HEK293 (cell line): ENCODE data around the gene ACSF2.

Source experiments
- GLIS2 ChIP-seq: fragments of 450-650 bp; formaldehyde crosslinking; IDR thresholded peaks from 2 replicates; pipeline ENCODE4 v1.5.1; 2016; ENCODE audit warnings: missing biosample characterization, missing genetic modification characterization
- HIC1 ChIP-seq: fragments of 450-650 bp; formaldehyde crosslinking; IDR thresholded peaks from 2 replicates; pipeline ENCODE4 v1.5.1; 2016; ENCODE audit warnings: missing biosample characterization, missing genetic modification characterization
- IKZF3 ChIP-seq: fragments of 450-650 bp; IDR thresholded peaks from 2 replicates; pipeline ENCODE4 v1.5.0; 2018; ENCODE audit warnings: missing biosample characterization, mild to moderate bottlenecking, missing genetic modification characterization, moderate library complexity
- KLF17 ChIP-seq: fragments of 450-650 bp; formaldehyde crosslinking; IDR thresholded peaks from 2 replicates; pipeline ENCODE4 v1.5.1; 2016; ENCODE audit warnings: missing biosample characterization, missing genetic modification characterization
- KLF9 ChIP-seq: fragments of 450-650 bp; formaldehyde crosslinking; IDR thresholded peaks from 2 replicates; pipeline ENCODE4 v1.5.1; 2016; ENCODE audit warnings: missing biosample characterization, missing genetic modification characterization, low read depth
- OVOL3 ChIP-seq: fragments of 450-650 bp; formaldehyde crosslinking; IDR thresholded peaks from 2 replicates; pipeline ENCODE4 v1.5.1; 2016; ENCODE audit warnings: missing biosample characterization, missing genetic modification characterization
- SP3 ChIP-seq: fragments of 450-650 bp; formaldehyde crosslinking; IDR thresholded peaks from 2 replicates; pipeline ENCODE4 v1.5.1; 2016; ENCODE audit warnings: missing biosample characterization, missing genetic modification characterization
- TRIM28 ChIP-seq: IDR thresholded peaks from 2 replicates; pipeline ENCODE4 v1.6.1; 2011; ENCODE audit warnings: low read length, control low read depth, borderline replicate concordance
- ZBTB21 ChIP-seq: fragments of 450-650 bp; formaldehyde crosslinking; IDR thresholded peaks from 2 replicates; pipeline ENCODE4 v1.5.1; 2017; ENCODE audit warnings: missing biosample characterization, missing genetic modification characterization
- ZBTB48 ChIP-seq: fragments of 450-650 bp; formaldehyde crosslinking; IDR thresholded peaks from 2 replicates; pipeline ENCODE4 v1.5.1; 2016; ENCODE audit warnings: missing biosample characterization, missing genetic modification characterization
- ZBTB8A ChIP-seq: fragments of 450-650 bp; formaldehyde crosslinking; IDR thresholded peaks from 2 replicates; pipeline ENCODE4 v1.5.1; 2016; ENCODE audit warnings: missing biosample characterization, missing genetic modification characterization
- ZFHX2 ChIP-seq: fragments of 450-650 bp; formaldehyde crosslinking; conservative IDR thresholded peaks from 2 replicates; pipeline ENCODE4 v1.5.1; 2016; ENCODE audit warnings: missing biosample characterization, missing genetic modification characterization
- ZIC2 ChIP-seq: fragments of 450-650 bp; formaldehyde crosslinking; IDR thresholded peaks from 2 replicates; pipeline ENCODE4 v1.5.1; 2016; ENCODE audit warnings: missing biosample characterization, missing genetic modification characterization
- ZNF140 ChIP-seq: fragments of 450-650 bp; formaldehyde crosslinking; IDR thresholded peaks from 2 replicates; pipeline ENCODE4 v1.5.1; 2016; ENCODE audit warnings: missing biosample characterization, missing genetic modification characterization
- ZNF155 ChIP-seq: fragments of 450-650 bp; formaldehyde crosslinking; IDR thresholded peaks from 2 replicates; pipeline ENCODE4 v1.5.1; 2016; ENCODE audit warnings: missing biosample characterization, missing genetic modification characterization
- ZNF169 ChIP-seq: fragments of 450-650 bp; formaldehyde crosslinking; IDR thresholded peaks from 2 replicates; pipeline ENCODE4 v1.5.1; 2016; ENCODE audit warnings: missing biosample characterization, missing genetic modification characterization
- ZNF175 ChIP-seq: fragments of 450-650 bp; formaldehyde crosslinking; IDR thresholded peaks from 2 replicates; pipeline ENCODE4 v1.5.1; 2016; ENCODE audit warnings: missing biosample characterization, missing genetic modification characterization
- ZNF184 ChIP-seq: fragments of 450-650 bp; IDR thresholded peaks from 2 replicates; pipeline ENCODE4 v1.5.1; 2018; ENCODE audit warnings: missing biosample characterization, mild to moderate bottlenecking, missing genetic modification characterization
- ZNF19 ChIP-seq: fragments of 450-650 bp; formaldehyde crosslinking; IDR thresholded peaks from 2 replicates; pipeline ENCODE4; 2016; ENCODE audit warnings: missing biosample characterization, missing genetic modification characterization, low read depth
- ZNF221 ChIP-seq: fragments of 450-650 bp; formaldehyde crosslinking; IDR thresholded peaks from 2 replicates; pipeline ENCODE4 v1.5.1; 2017; ENCODE audit warnings: missing biosample characterization, missing genetic modification characterization, borderline replicate concordance
- ZNF223 ChIP-seq: fragments of 450-650 bp; formaldehyde crosslinking; IDR thresholded peaks from 2 replicates; pipeline ENCODE4 v1.5.1; 2016; ENCODE audit warnings: missing biosample characterization, missing genetic modification characterization
- ZNF24 ChIP-seq: fragments of 450-650 bp; formaldehyde crosslinking; IDR thresholded peaks from 2 replicates; pipeline ENCODE4 v1.5.1; 2016; ENCODE audit warnings: missing biosample characterization, missing genetic modification characterization
- ZNF26 ChIP-seq: fragments of 450-650 bp; formaldehyde crosslinking; IDR thresholded peaks from 2 replicates; pipeline ENCODE4 v1.5.1; 2016; ENCODE audit warnings: missing biosample characterization, missing genetic modification characterization
- ZNF274 ChIP-seq, 2 experiments: fragments of 200-500 bp in 1 of 2; fragments of 450-650 bp in 1 of 2; sonication (Bioruptor generic) in 1 of 2; formaldehyde crosslinking in 1 of 2; IDR thresholded peaks; 2 replicates each; pipeline versions ENCODE4 v1.5.1 to v1.6.1; 2014 to 2016; ENCODE audit warnings: borderline replicate concordance in 1 of 2, inconsistent platforms in 1 of 2, low read length in 1 of 2, missing biosample characterization in 1 of 2, missing genetic modification characterization in 1 of 2
- ZNF302 ChIP-seq: fragments of 450-650 bp; formaldehyde crosslinking; IDR thresholded peaks from 2 replicates; pipeline ENCODE4 v1.5.1; 2016; ENCODE audit warnings: missing biosample characterization, missing genetic modification characterization, low read depth
- ZNF311 ChIP-seq: fragments of 450-650 bp; formaldehyde crosslinking; IDR thresholded peaks from 2 replicates; pipeline ENCODE4 v1.5.1; 2017; ENCODE audit warnings: missing biosample characterization, missing genetic modification characterization, borderline replicate concordance
- ZNF37A ChIP-seq: fragments of 450-650 bp; IDR thresholded peaks from 2 replicates; pipeline ENCODE4 v1.5.1; 2018; ENCODE audit warnings: missing biosample characterization, missing genetic modification characterization
- ZNF416 ChIP-seq: fragments of 450-650 bp; formaldehyde crosslinking; IDR thresholded peaks from 2 replicates; pipeline ENCODE4 v1.5.1; 2016; ENCODE audit warnings: missing biosample characterization, missing genetic modification characterization
- ZNF488 ChIP-seq: fragments of 450-650 bp; formaldehyde crosslinking; IDR thresholded peaks from 2 replicates; pipeline ENCODE4 v1.5.1; 2016; ENCODE audit warnings: missing biosample characterization, missing genetic modification characterization
- ZNF621 ChIP-seq: fragments of 450-650 bp; formaldehyde crosslinking; IDR thresholded peaks from 2 replicates; pipeline ENCODE4 v1.5.1; 2017; ENCODE audit warnings: missing biosample characterization, missing genetic modification characterization
- ZNF626 ChIP-seq: fragments of 450-650 bp; sonication (Bioruptor Pico); formaldehyde crosslinking; IDR thresholded peaks from 2 replicates; pipeline ENCODE4 v1.5.1; 2018; ENCODE audit warnings: missing biosample characterization, missing genetic modification characterization, inconsistent platforms
- ZNF677 ChIP-seq: fragments of 450-650 bp; IDR thresholded peaks from 2 replicates; pipeline ENCODE4 v1.5.0; 2018; ENCODE audit warnings: missing biosample characterization, mild to moderate bottlenecking, missing genetic modification characterization, moderate library complexity
- ZNF830 ChIP-seq: fragments of 450-650 bp; IDR thresholded peaks from 2 replicates; pipeline ENCODE4 v1.5.0; 2018; ENCODE audit warnings: missing biosample characterization, missing genetic modification characterization, low read depth, mild to moderate bottlenecking, moderate library complexity
- ZSCAN16 ChIP-seq: fragments of 450-650 bp; formaldehyde crosslinking; IDR thresholded peaks from 2 replicates; pipeline ENCODE4 v1.5.1; 2016; ENCODE audit warnings: missing biosample characterization, missing genetic modification characterization
- ZSCAN30 ChIP-seq: fragments of 450-650 bp; IDR thresholded peaks from 2 replicates; pipeline ENCODE4 v1.5.1; 2018; ENCODE audit warnings: missing biosample characterization, mild to moderate bottlenecking, missing genetic modification characterization, moderate library complexity
- ZXDB ChIP-seq: fragments of 450-650 bp; formaldehyde crosslinking; IDR thresholded peaks from 2 replicates; pipeline ENCODE4 v1.5.1; 2016; ENCODE audit warnings: missing biosample characterization, missing genetic modification characterization

ACSF2 gene

GRCh38 chr17:50478391-50479381 is 52.7 kb downstream of the ACSF2 start, which contains the start of gene RSAD1 (continued):
- TF ChIP-seq ZXDB (tag by site-specific recombination) = 0 out of 2 replicates have a peak, but pooled peaks have one; percentile 40
- TF ChIP-seq OVOL3 (tag by site-specific recombination) = no peak
- TF ChIP-seq ZBTB48 = 0 out of 2 replicates have a peak, but pooled peaks have one; percentile 36
- peak; percentile 32 for TF ChIP-seq ZIC2 (tag by site-specific recombination)
- peak; percentile 68; the same call in 1 of the 2 replicates for TF ChIP-seq ZNF184 (tag by site-specific recombination)
- no peak for TF ChIP-seq ZNF416 (tag by site-specific recombination)
- TF ChIP-seq ZNF37A = 0 out of 2 replicates have a peak, but pooled peaks have one; percentile 35
- TF ChIP-seq ZNF169 (tag by site-specific recombination) = no peak
- no peak for TF ChIP-seq HIC1 (tag by site-specific recombination)
- no peak for TF ChIP-seq ZNF223 (tag by site-specific recombination)
- no peak for TF ChIP-seq ZNF621 (tag by site-specific recombination)
- no peak for TF ChIP-seq ZSCAN16
- TF ChIP-seq ZBTB8A (tag by site-specific recombination) = peak; percentile 84
- TF ChIP-seq ZNF19 (tag by site-specific recombination) = no peak
- no peak for TF ChIP-seq ZNF830 (tag by site-specific recombination)
- TF ChIP-seq ZNF677 (tag by site-specific recombination) = 0 out of 2 replicates have a peak, but pooled peaks have one; percentile 25
- TF ChIP-seq ZNF175 (tag by site-specific recombination) = no peak
- no peak for TF ChIP-seq ZNF311 (tag by site-specific recombination)
- TF ChIP-seq ZNF274 (IDR thresholded peaks at IDR 0.05; ENCODE audit: low read length) = no peak
- TF ChIP-seq ZNF274 (tag by site-specific recombination; IDR thresholded peaks at IDR 0.05; ENCODE audit: borderline replicate concordance) = no peak
- TF ChIP-seq IKZF3 (tag by site-specific recombination) = peak; percentile 69
- TF ChIP-seq ZNF155 = no peak
- TF ChIP-seq KLF17 = peak; percentile 15
- TF ChIP-seq ZSCAN30 (tag by site-specific recombination) = peak; percentile 98
- no peak for TF ChIP-seq ZNF221 (tag by site-specific recombination)
- no peak for TF ChIP-seq ZNF26 (tag by site-specific recombination)
- no peak for TF ChIP-seq ZNF24 (tag by site-specific recombination)
- no peak; the same call in 1 of the 2 replicates for TF ChIP-seq GLIS2 (tag by site-specific recombination)
- TF ChIP-seq KLF9 (tag by site-specific recombination) = peak; percentile 44; the same call in 1 of the 2 replicates
- no peak for TF ChIP-seq ZNF140 (tag by site-specific recombination)
- TF ChIP-seq ZNF626 (tag by site-specific recombination) = no peak
- TF ChIP-seq ZBTB21 (tag by site-specific recombination) = no peak
- TF ChIP-seq ZNF302 = no peak
- peak; percentile 66 for TF ChIP-seq ZFHX2 (tag by site-specific recombination)
- TF ChIP-seq TRIM28 = peak; percentile 51
- no peak for TF ChIP-seq SP3 (tag by site-specific recombination)
- no peak for TF ChIP-seq ZNF488 (tag by site-specific recombination)
